Mesendoderm (in vitro differentiated cells): Measurements from ENCODE around the gene CADM1.

Source experiments
- DNase-seq: peaks from one replicate; pipeline ENCODE4 v3.0.0; 2013
- H2AK5ac ChIP-seq: 2 replicates; pipeline ENCODE4 v1.6.1; 2013; ENCODE audit warnings: low read length, inconsistent platforms
- H2BK120ac ChIP-seq: 2 replicates; pipeline ENCODE4 v1.6.1; 2013; ENCODE audit warnings: low read depth, mild to moderate bottlenecking, low read length, moderate library complexity, mixed read lengths
- H2BK15ac ChIP-seq: replicated peaks from 2 replicates; pipeline ENCODE4 v1.6.1; 2013; ENCODE audit warnings: low read depth, mild to moderate bottlenecking, moderate library complexity
- H2BK5ac ChIP-seq: 2 replicates; pipeline ENCODE4 v1.6.1; 2013; ENCODE audit warnings: low read length, inconsistent platforms
- H3K18ac ChIP-seq: 2 replicates; pipeline ENCODE4 v1.6.1; 2013; ENCODE audit warnings: mild to moderate bottlenecking, low read length, mixed read lengths
- H3K23ac ChIP-seq: one replicate; pipeline ENCODE4 v1.6.1; 2013; ENCODE audit warnings: low read length
- H3K27ac ChIP-seq: 2 replicates; pipeline ENCODE4 v1.5.1; 2013; ENCODE audit warnings: low read depth, mild to moderate bottlenecking, inconsistent platforms, low read length, moderate library complexity
- H3K27me3 ChIP-seq: 2 replicates; pipeline ENCODE4 v1.6.1; 2013; ENCODE audit warnings: low read length, control low read depth, mild to moderate bottlenecking, inconsistent platforms; ENCODE audit not compliant: insufficient read depth, poor library complexity
- H3K36me3 ChIP-seq: 2 replicates; pipeline ENCODE4 v1.6.1; 2013; ENCODE audit warnings: low read length, inconsistent platforms; ENCODE audit not compliant: control insufficient read depth, insufficient read depth
- H3K4ac ChIP-seq: one replicate; pipeline ENCODE4 v1.6.1; 2013; ENCODE audit warnings: low read depth, mild to moderate bottlenecking, low read length, moderate library complexity
- H3K4me1 ChIP-seq: 2 replicates; pipeline ENCODE4 v1.6.1; 2013; ENCODE audit warnings: low read depth, low read length, inconsistent platforms; ENCODE audit not compliant: control insufficient read depth
- H3K4me2 ChIP-seq: 2 replicates; pipeline ENCODE4 v1.6.1; 2013; ENCODE audit warnings: low read length
- H3K4me3 ChIP-seq: 2 replicates; pipeline ENCODE4 v1.5.1; 2013; ENCODE audit warnings: mild to moderate bottlenecking, low read length
- H3K56ac ChIP-seq: one replicate; pipeline ENCODE4 v1.6.1; 2013; ENCODE audit warnings: low read length
- H3K79me1 ChIP-seq: 2 replicates; pipeline ENCODE4 v1.6.1; 2013; ENCODE audit warnings: low read length, inconsistent platforms
- H3K79me2 ChIP-seq: 2 replicates; pipeline ENCODE4 v1.6.1; 2013; ENCODE audit warnings: mild to moderate bottlenecking, low read length; ENCODE audit not compliant: control insufficient read depth, insufficient read depth
- H3K9ac ChIP-seq: 2 replicates; pipeline ENCODE4 v1.6.1; 2013; ENCODE audit warnings: low read length, inconsistent platforms
- H4K5ac ChIP-seq: one replicate; pipeline ENCODE4 v1.6.1; 2013; ENCODE audit warnings: low read length
- H4K8ac ChIP-seq: one replicate; pipeline ENCODE4 v1.6.1; 2013; ENCODE audit warnings: low read depth, mild to moderate bottlenecking, control low read depth, low read length, moderate library complexity
- WGBS: extraction: QIAGEN DNeasy Blood & Tissue Kit; methylation state at CpG from one replicate; pipeline ENCODE4 v1.1.7; 2013; ENCODE audit warnings: low lambda C conversion rate, missing lambda C conversion rate; ENCODE audit not compliant: insufficient coverage; ENCODE audit errors: extremely low coverage; 5-methylcytosine and 5-hydroxymethylcytosine counted together

CADM1 gene

DNA sequence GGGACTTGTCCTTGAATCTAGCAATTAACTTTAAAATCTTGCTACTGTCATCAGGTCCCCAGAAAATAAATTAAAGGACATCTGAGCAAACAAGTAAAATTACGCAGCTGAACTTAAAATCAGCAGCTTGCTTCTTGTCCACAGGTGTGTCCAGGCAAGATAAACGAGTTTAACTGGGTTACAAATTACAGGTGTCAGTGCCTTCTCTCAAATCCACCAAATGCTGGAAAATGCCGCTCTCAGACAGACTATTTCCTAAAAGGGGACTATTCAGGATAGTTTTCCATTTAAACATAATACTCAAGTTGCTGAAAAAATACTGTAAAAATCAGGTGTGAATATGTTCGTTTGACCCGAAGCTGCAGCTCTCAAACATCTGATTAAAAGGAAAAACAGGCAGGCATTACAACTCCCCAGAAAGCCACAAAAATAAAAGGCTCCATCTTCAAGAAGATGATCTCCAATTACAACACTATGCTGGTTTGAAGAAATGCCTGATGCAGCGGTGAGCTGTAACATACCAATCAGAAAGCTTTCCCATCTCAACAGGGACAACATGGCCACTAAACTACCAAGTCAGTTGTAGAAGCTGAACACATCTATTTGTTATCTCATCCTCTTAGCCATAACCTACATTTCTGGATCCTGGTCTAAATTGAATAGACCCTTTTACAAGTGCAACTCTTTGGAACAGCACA, 82.1 kb downstream of the CADM1 start:
- Histone ChIP-seq H3K23ac (no peak overlapping the region), H3K79me2 (no peaks in the 10 kb centered on the region), H4K5ac (no peak overlapping the region), H2BK5ac (no peak overlapping the region), H3K4ac (no peak overlapping the region), H3K27me3 (no peaks in the 10 kb centered on the region), H3K18ac (no peak overlapping the region), H3K56ac (no peak overlapping the region), H2BK15ac (no peak overlapping the region), H4K8ac (no peak overlapping the region), H3K36me3 (no peaks in the 10 kb centered on the region), H3K9ac (no peak overlapping the region), H3K27ac (no peak overlapping the region), H3K4me2 (no peak overlapping the region), H3K4me3 (no peak overlapping the region), H2BK120ac (no peak overlapping the region), H3K79me1 (no peaks in the 10 kb centered on the region), H3K4me1 (no peaks in the 10 kb centered on the region), H2AK5ac (no peak overlapping the region)
- no CpG with 5 or more reads among the region's 6 CpGs for WGBS
- peak; percentile 9 for DNase-seq

DNA sequence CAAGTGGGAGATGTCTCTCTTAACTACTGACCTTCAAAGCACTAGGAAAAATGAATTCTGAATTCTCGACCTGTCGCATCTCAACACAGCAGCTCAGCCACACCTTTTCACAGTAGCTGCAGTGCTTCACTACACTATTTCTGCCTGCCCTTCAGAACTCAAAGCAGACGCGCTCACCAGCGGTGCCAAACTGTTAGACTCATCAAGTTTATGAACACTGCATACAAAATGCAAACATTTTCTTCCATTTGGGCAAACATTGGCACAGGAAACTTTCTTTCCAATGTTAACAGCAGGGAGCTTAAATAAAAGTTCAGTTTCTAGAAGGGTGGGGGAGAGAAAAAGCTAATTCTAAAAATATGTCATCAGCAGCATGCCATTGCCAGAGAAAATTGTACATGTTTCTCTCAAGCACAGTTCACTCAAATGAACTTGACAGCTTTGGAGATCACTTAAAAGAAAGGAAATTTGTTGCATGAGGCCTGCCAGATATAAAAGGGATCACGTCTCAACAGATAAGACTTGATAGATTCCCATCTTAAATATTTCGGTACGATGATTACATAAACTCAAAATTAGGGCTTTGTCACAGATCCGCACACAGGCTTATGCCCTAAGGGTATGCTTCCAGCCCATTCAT, 82.7 kb downstream of the CADM1 start:
- Histone ChIP-seq H3K23ac (no peak overlapping the region), H3K27me3 (no peaks in the 10 kb centered on the region), H2BK120ac (no peak overlapping the region), H4K5ac (no peak overlapping the region), H3K4me3 (no peak overlapping the region), H3K4ac (no peak overlapping the region), H4K8ac (no peak overlapping the region), H2BK15ac (no peak overlapping the region), H3K4me1 (no peaks in the 10 kb centered on the region), H3K79me2 (no peaks in the 10 kb centered on the region), H3K9ac (no peak overlapping the region), H3K27ac (no peak overlapping the region), H3K4me2 (no peak overlapping the region), H2BK5ac (no peak overlapping the region), H3K79me1 (no peaks in the 10 kb centered on the region), H3K36me3 (no peaks in the 10 kb centered on the region), H3K56ac (no peak overlapping the region), H2AK5ac (no peak overlapping the region), H3K18ac (no peak overlapping the region)
- no CpG with 5 or more reads among the region's 9 CpGs for WGBS
- DNase-seq, result no peak

DNA sequence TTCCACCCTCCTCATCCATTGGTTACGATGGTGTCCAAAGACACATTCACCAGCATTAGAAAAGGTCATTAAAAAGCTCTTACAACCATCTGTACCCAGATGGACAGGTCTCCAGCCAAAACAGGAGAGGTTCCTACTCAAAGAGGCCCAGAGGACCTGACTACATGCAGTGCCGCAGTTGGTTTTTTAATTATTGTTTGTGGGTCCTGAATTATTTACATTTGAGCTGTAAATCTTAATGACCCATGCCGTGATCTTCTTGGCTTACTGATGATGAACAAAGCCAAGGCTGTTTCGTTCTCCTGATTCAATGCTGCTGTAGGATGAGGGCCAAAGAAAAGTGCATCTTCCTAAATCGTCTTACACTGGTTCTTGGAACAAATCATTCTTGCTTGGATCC, 83.7 kb downstream of the CADM1 start:
- no peak overlapping the region for H3K18ac ChIP-seq
- H3K4ac ChIP-seq, result no peak overlapping the region
- H2BK15ac ChIP-seq, result no peak overlapping the region
- H2BK5ac ChIP-seq, result no peak overlapping the region
- no peaks in the 10 kb centered on the region for H3K36me3 ChIP-seq
- no peaks in the 10 kb centered on the region for H3K4me1 ChIP-seq
- H3K79me1 ChIP-seq, result no peaks in the 10 kb centered on the region
- no peaks in the 10 kb centered on the region for H3K27me3 ChIP-seq
- H4K5ac ChIP-seq, result no peak overlapping the region
- no peak overlapping the region for H3K4me3 ChIP-seq
- H3K79me2 ChIP-seq, result no peaks in the 10 kb centered on the region
- no peak overlapping the region for H3K27ac ChIP-seq
- no peak for DNase-seq
- H3K23ac ChIP-seq, result no peak overlapping the region
- WGBS, result no CpG with 5 or more reads among the region's 5 CpGs
- H3K9ac ChIP-seq, result no peak overlapping the region
- no peak overlapping the region for H3K56ac ChIP-seq
- no peak overlapping the region for H3K4me2 ChIP-seq
- H2BK120ac ChIP-seq, result no peak overlapping the region
- no peak overlapping the region for H4K8ac ChIP-seq
- H2AK5ac ChIP-seq, result no peak overlapping the region

DNA sequence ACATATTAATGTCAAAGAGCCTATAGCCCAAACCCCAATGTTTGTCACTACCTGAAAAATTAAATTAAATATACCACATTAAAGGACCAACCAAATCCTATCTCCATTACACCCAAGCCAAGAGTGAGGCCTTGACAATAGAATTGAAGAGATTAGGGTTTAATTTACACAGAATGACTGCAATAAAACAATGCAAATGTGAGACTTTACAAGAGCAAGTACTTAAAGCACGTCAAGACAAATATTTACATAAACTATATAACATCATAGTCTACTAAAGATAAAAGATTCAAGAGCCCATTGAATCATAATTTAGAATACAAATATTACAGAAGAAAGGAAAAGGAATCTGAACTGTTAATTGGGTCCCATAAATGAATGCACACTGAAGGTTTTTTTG, 85.6 kb downstream of the CADM1 start:
- Histone ChIP-seq H3K4me1 (no peaks in the 10 kb centered on the region), H3K4ac (no peak overlapping the region), H2BK120ac (no peak overlapping the region), H3K79me1 (no peaks in the 10 kb centered on the region), H3K9ac (no peak overlapping the region), H3K27me3 (no peaks in the 10 kb centered on the region), H2BK15ac (no peak overlapping the region), H3K23ac (no peak overlapping the region), H4K8ac (no peak overlapping the region), H3K79me2 (no peaks in the 10 kb centered on the region), H2AK5ac (no peak overlapping the region), H3K27ac (no peak overlapping the region), H2BK5ac (no peak overlapping the region), H3K56ac (no peak overlapping the region), H3K36me3 (no peaks in the 10 kb centered on the region), H3K4me2 (no peak overlapping the region), H4K5ac (no peak overlapping the region), H3K18ac (no peak overlapping the region), H3K4me3 (no peak overlapping the region)
- WGBS, result no CpG with 5 or more reads among the region's 1 CpG
- DNase-seq, result no peak

DNA sequence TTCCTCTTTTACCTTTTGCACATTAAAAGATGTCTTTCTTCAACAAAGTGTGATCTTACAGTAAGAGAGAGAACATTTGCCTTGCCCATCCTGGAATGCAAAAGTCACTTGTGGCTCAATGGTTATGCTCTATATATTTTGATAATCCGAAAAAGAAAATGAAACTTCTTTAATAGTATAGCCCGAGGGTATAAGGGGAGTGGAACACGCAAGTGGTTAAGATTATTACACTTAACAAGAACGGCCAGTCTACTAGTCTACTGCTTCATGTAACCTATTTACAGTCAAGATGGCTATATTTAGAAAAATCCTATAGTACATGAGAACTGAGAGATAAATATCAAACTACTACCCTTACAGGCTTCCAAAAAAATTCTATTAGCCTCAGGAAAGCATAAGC, 86.1 kb downstream of the CADM1 start:
- H3K23ac ChIP-seq, result no peak overlapping the region
- no peak overlapping the region for H3K4me3 ChIP-seq
- H3K4ac ChIP-seq, result no peak overlapping the region
- H3K79me1 ChIP-seq, result no peaks in the 10 kb centered on the region
- no peaks in the 10 kb centered on the region for H3K79me2 ChIP-seq
- no peak overlapping the region for H3K18ac ChIP-seq
- no peak overlapping the region for H4K5ac ChIP-seq
- no CpG with 5 or more reads among the region's 4 CpGs for WGBS
- no peak overlapping the region for H4K8ac ChIP-seq
- no peaks in the 10 kb centered on the region for H3K27me3 ChIP-seq
- H3K36me3 ChIP-seq, result no peaks in the 10 kb centered on the region
- H3K27ac ChIP-seq, result no peak overlapping the region
- H2BK15ac ChIP-seq, result no peak overlapping the region
- H3K9ac ChIP-seq, result no peak overlapping the region
- H2BK120ac ChIP-seq, result no peak overlapping the region
- no peak overlapping the region for H3K56ac ChIP-seq
- no peak for DNase-seq
- H2AK5ac ChIP-seq, result no peak overlapping the region
- H3K4me1 ChIP-seq, result no peaks in the 10 kb centered on the region
- H2BK5ac ChIP-seq, result no peak overlapping the region
- no peak overlapping the region for H3K4me2 ChIP-seq

DNA sequence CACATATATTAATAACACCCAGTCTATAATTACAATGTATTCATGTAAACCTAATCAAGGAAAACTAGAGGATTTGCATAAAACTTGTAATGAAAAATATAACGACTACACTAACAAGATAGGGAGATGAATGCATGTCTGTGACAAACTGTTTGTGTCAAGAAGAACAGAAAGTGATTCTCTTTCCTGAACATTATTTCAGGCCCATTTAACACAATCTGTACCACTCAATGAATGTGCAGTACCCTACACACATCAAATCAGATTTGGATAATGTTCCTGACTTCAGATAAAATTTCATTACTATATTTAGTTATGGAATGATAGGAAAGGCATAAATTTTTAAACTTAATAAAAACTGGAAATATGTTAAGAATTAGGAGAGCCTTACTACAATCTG, 93.1 kb downstream of the CADM1 start:
- Histone ChIP-seq H3K23ac (no peak overlapping the region), H2BK120ac (no peak overlapping the region), H3K4me1 (no peaks in the 10 kb centered on the region), H3K27me3 (no peaks in the 10 kb centered on the region), H3K4me3 (no peak overlapping the region), H3K36me3 (no peaks in the 10 kb centered on the region), H2AK5ac (no peak overlapping the region), H3K9ac (no peak overlapping the region), H2BK15ac (no peak overlapping the region), H4K5ac (no peak overlapping the region), H3K4ac (no peak overlapping the region), H3K27ac (no peak overlapping the region), H3K79me1 (no peaks in the 10 kb centered on the region), H3K18ac (no peak overlapping the region), H3K79me2 (no peaks in the 10 kb centered on the region), H3K56ac (no peak overlapping the region), H3K4me2 (no peak overlapping the region), H4K8ac (no peak overlapping the region), H2BK5ac (no peak overlapping the region)
- no peak for DNase-seq
- WGBS, result no CpG with 5 or more reads among the region's 1 CpG
